GM12874 (cell line): ENCODE data around the gene ASXL1.

Experiments
- TF ChIP-seq, protein P1 (sequence below): IDR thresholded peaks from 2 replicates; pipeline ENCODE4 v1.5.1; 2011; ENCODE audit warnings: low read depth, mild to moderate bottlenecking, control low read depth, low read length, moderate library complexity; ENCODE audit not compliant: insufficient read depth

Gene ASXL1

DNA sequence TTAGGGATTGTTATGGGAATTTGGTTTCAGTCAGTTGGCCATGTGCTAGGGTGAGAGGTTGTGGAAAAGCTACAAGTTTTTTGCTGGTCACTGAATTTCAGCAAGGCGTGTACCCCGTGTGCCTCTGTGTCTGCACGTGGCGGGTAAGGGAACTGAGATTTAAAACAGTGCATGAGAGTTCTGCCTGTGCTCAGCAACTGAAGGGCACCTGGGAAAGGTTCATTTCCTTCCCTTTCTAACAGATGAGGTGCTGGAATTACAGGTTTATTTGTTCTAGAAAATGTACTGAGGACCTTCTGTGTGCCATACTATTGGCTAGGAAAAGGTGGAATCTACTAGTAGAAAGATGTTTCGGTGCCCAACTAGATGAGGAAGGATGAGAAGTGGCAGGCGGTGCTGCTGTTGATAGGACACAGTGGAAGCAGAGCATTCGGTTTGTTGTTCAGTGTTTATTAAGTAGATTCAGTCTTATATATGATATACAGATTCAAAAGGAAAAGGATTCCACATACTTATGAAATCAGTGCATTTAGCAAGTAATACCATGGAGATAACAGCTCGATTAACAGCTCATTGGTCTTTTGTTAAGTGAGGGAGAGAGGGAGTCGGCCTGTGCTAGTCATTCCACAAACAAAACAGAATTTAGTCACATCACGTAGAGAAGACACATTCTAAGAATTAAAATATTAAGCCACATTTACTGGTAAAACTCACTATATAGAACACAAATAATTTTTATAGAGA is 84.7 kb downstream of the ASXL1 start:
- TF ChIP-seq, protein P1, sequence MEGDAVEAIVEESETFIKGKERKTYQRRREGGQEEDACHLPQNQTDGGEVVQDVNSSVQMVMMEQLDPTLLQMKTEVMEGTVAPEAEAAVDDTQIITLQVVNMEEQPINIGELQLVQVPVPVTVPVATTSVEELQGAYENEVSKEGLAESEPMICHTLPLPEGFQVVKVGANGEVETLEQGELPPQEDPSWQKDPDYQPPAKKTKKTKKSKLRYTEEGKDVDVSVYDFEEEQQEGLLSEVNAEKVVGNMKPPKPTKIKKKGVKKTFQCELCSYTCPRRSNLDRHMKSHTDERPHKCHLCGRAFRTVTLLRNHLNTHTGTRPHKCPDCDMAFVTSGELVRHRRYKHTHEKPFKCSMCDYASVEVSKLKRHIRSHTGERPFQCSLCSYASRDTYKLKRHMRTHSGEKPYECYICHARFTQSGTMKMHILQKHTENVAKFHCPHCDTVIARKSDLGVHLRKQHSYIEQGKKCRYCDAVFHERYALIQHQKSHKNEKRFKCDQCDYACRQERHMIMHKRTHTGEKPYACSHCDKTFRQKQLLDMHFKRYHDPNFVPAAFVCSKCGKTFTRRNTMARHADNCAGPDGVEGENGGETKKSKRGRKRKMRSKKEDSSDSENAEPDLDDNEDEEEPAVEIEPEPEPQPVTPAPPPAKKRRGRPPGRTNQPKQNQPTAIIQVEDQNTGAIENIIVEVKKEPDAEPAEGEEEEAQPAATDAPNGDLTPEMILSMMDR: no peak

DNA sequence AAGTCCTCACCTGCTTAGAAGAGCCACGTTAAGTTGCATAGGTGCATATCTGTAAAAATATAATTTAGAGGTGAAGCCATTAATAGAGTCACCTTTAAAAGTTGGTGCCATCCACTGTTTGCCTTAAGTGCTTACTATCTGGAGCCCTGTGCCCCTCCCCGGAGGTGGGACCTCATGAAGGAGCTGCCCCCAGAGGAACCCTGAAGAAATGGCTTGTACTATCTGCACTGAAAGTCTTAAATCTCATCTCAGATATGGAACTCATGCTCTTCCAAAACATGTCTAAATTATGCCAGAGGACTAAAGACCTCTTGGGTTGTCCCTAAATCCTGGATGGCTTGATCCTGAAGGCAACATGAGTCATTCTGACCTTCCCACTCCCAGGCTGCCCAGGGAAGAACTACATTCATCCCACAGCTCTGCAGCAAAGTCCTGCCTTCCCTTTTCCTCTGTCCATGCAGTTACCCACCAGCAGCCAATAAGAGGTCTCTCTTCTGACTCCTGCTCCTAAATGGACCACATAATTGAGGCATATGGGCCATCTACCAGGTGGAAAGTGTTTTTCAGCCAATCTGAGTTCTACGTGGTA is 85.3 kb downstream of the ASXL1 start:
- TF ChIP-seq, protein P1: no peak

DNA sequence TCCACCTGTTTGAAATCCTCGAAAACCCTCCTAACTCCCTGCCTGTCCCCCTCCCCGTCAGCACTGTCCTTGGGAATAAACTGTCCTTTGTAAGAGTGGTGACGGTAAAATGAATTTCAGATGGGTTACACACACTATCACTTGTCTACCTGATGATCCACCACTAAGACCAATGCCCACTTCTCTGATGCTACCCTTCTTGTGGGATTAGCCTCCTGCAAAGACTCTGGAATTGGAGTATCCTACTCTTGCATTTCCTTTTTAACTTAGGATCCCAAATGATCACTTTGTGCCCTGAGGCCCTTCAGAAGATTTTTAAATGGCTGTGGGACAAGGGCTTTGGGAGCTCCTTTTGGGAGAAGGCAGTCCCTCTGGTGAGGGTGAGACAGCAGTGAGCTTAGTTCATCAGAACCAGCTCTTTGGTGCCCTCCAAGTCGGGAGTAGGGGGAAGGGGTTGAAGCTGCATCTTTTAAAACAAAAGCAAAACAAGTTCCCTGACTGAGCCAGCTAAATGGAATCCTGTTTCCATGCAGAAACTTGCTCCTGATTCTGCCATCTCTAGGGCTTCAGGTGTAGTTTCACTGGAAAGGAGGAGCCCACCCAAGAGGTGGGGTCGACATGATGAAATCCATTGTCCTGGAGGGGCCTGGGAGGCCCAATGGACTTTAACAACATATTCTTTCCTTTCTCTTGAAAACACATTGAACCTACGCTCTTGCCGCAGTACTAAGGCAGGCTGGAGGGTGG is 86.5 kb downstream of the ASXL1 start:
- TF ChIP-seq, protein P1: no peak

DNA sequence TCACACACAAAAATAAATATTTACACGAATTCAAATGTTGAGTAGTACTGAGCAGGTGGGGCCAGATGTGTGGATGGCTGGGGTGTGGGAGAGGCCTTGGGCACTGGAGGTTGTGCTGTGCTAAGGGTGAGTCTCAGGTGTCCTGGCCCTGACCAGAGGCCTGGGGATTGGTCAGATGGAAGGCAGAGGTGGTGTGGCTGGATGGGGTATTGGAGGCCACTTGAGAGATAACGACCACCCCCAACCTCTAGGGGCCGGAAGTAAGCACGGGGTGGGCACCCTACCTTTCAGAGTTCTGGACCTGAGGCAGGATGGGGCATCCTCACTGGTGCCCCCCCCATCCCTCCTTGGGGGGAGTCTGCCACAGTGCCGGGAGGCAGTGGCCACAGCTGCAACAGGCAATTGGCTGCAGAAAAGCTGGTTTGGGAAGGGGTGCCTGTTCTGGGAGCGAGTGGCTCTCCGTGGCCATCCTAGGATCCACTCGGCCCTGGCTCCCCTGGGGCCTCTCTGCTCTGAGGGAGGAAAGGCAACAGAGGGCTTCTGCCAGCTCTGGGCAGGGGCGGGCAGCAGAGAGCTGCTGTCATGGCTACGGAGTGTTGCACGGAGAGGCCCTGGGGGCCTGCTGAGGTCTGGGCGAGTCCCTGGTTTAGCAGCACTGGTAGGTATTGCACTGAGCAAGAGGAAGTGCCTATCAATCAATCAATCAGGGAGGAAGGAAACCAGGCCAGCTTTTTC is 87.6 kb downstream of the ASXL1 start:
- TF ChIP-seq, protein P1: no peak

DNA sequence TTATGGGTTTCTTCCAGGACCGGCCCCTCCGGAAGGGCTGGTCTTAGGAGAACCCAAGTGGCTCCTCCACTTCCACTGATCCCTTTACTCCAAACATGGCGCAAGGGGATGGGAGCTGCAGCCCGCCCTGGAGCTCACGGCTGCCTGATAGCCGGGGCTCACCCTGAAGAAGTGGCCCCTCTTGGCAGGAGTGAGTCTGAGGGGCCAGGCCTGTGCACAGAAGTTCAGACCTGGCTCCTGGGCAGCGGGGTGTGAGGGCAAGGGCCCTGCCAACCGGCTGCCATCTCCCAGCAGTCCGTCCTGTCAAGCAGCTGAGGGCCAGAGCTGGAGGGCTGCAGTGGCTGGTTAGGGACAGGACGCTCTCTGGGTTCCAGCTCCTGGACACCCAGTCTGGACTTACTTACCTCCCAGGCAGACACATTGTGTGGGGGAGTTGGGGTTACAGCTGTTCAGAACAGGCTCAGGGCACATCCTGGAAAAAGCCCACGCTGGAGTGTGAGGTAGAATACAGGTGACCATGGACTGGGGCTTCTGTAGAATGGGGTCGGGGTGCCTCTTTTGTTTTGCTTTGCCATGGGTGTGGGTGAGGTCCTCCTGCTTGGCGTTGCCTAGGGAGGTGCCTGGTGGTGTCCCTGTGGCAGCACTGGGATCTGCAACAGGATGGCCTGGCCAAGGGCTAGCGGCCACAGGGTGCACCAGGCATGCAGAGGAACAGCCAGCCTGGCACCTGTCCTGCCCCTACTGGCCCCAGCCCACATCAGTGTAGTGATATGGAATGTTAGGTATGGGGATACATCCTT is 88.4 kb downstream of the ASXL1 start:
- TF ChIP-seq, protein P1: no peak

DNA sequence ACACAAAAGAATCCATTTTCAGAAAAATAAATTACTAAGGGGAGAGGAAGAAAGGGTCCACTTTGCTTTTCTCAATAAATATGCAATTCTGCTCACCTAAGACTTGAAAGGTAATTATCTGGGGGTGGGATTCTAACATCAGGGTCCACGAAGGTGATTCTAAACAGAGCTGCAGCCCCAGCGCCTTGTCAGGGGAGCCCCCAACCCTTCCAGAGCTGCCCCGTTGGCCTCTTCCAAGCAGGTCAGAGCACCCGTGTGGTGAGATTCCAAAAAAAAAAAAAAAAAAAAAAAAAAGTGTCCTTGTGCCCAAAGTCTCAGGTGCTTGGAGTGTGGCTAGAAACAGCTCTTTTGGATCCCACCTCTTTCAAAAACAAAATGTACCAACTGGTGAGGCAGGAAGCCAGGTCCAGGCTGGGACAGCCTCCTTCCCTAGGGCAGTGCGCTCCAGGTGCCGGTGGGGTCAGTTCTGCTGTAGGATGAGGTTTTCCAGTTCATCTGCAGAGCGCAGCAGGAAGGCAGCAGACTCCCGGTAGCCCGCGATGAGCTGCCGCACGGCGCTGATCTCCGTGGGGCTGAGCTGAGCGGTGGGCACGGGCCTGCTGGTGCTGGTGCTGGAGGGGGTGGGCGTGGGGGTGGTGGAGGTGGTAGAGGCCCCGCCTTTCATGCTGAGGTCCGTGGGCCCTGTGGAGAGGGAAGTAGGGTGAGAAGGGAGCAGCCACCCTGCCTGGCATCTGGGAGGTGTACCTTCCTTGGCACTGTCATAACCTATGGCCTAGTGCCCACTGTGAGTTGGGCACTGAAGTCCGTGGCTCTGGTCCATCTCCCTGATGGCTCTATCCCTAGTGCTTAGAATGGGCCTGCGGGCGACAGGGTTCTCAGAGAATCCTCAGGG is 89.3 kb downstream of the ASXL1 start:
- TF ChIP-seq, protein P1: no peak
